ENCODE results near the gene TTLL1. TPM values are rescaled to one million over a fixed set of nuclear protein-coding genes. Genes with fewer than 3 reads are reported as not detected.

The TTLL1 gene
- total RNA-seq, 4 donors from 2014 or later, result 1.7 to 5.0 (median 3.5) TPM

DNA sequence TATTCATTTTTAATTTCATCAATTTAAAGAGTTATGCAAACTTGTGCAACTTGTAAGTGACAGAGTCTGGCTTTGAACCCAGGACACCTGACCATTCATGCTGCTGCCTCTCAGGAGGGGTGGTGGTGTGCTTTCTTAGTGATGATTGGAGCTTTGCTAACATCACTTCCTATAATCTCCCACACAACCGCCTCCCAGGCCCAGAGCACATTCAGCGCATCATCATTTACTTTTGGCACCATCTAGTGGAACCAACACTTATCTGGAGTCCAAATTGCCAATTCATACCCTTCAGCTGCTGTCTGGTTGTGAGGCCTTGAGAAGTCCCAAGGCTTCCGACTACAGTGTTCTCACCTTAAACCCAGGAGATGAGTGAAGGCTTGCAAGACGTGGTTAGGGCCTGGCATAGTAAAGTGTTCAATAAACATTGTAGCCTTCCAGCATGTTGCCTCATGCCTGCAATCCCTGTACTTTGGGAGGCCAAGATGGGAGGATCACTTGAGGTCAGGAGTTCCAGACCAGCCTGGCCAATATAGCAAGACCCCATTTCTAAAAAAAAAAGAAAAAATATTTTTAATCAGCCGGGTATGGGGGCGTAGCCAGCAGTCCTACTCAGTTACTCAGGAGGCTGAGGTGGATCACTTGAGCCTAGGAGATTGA lies 1.1 kb upstream of the TTLL1 start:
- Histone ChIP-seq H3K27ac (peak overlapping the region in 1 of 4 donors; percentile 78), H3K4me3 (no peak overlapping the region), H3K9me3 (no peaks in the 10 kb centered on the region), H3K27me3 (no peaks in the 10 kb centered on the region), H3K4me1 (peaks cover 0 to 6% (median 0%) of the 10 kb centered on the region in 4 donors), H3K36me3 (no peaks in the 10 kb centered on the region)
- TF ChIP-seq CTCF (IDR thresholded peaks at IDR 0.05) (peak in 4 of 6 experiments; percentile 25 to 53 (median 46)), POLR2A (IDR thresholded peaks at IDR 0.05) (no peak)
- DNase-seq, result peak in 2 of 3 donors; percentile 40 to 72

DNA sequence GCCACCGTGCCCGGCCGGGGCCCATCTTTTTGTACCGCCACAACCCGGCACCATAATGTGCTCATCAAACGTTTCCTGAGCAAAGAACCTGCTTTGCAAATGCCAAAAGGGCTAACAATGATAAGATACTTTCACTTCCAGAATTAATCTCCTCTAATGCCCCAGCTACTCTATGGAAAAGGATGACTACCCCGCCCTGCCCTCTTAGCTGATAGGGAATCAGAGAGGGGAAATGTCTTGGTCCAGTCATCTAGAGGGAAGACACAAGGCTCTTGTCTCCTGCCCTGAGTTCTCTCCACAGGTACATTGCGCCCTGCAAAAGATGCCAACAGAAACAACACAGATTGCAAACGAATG lies 586 bp downstream of the TTLL1 start:
- no peaks in the 10 kb centered on the region for H3K27me3 ChIP-seq
- H3K27ac ChIP-seq, result peak overlapping the region; percentile 33 to 88 (median 76)
- DNase-seq, result no peak
- TF ChIP-seq POLR2A (IDR thresholded peaks at IDR 0.05) (no peak), CTCF (IDR thresholded peaks at IDR 0.05) (no peak)
- no peaks in the 10 kb centered on the region for H3K36me3 ChIP-seq
- H3K4me3 ChIP-seq, result peak overlapping the region; percentile 69 to 90 (median 77)
- H3K4me1 ChIP-seq, result peaks cover 0 to 6% (median 0%) of the 10 kb centered on the region in 4 donors
- no peaks in the 10 kb centered on the region for H3K9me3 ChIP-seq

GRCh38 chr22:43085658-43086606 lies 3.3 kb downstream of the TTLL1 start:
- no peaks in the 10 kb centered on the region for H3K36me3 ChIP-seq
- H3K27me3 ChIP-seq, result no peaks in the 10 kb centered on the region
- TF ChIP-seq POLR2A (IDR thresholded peaks at IDR 0.05) (peak in 1 of 2 donors; percentile 12), CTCF (IDR thresholded peaks at IDR 0.05) (no peak)
- peak overlapping the region in 3 of 4 donors; percentile 17 to 40 (median 31) for H3K27ac ChIP-seq
- H3K9me3 ChIP-seq, result no peaks in the 10 kb centered on the region
- peaks cover 0 to 6% (median 0%) of the 10 kb centered on the region in 4 donors for H3K4me1 ChIP-seq
- no peak for DNase-seq
- no peak overlapping the region for H3K4me3 ChIP-seq

GRCh38 chr22:43081968-43082367 lies 7.2 kb downstream of the TTLL1 start:
- Histone ChIP-seq H3K36me3 (no peaks in the 10 kb centered on the region), H3K27ac (no peak overlapping the region), H3K4me1 (peaks cover 0 to 12% (median 0%) of the 10 kb centered on the region in 4 donors), H3K27me3 (no peaks in the 10 kb centered on the region), H3K4me3 (no peak overlapping the region), H3K9me3 (no peaks in the 10 kb centered on the region)
- no peak for TF ChIP-seq CTCF (IDR thresholded peaks at IDR 0.05)
- no peak for TF ChIP-seq POLR2A (IDR thresholded peaks at IDR 0.05)
- DNase-seq, result no peak

- DNase-seq, result peak in 1 of 3 donors; percentile 64
- Histone ChIP-seq H3K4me3 (no peak overlapping the region), H3K27me3 (no peaks in the 10 kb centered on the region), H3K36me3 (no peaks in the 10 kb centered on the region), H3K9me3 (no peaks in the 10 kb centered on the region), H3K27ac (peak overlapping the region in 1 of 4 donors; percentile 64), H3K4me1 (peaks cover 0 to 12% (median 0%) of the 10 kb centered on the region in 4 donors)
- TF ChIP-seq CTCF (IDR thresholded peaks at IDR 0.05) (no peak), POLR2A (IDR thresholded peaks at IDR 0.05) (no peak)
Measured at GRCh38 chr22:43080616-43081015, 8.6 kb downstream of the TTLL1 start.

All from Peyer's patch (tissue), 4 donors.